K562 (cell line): Measurements from ENCODE around the gene MDFIC2. TPM values are rescaled to one million over a fixed set of nuclear protein-coding genes. Genes with fewer than 3 reads are reported as not detected.

Experiments
- ATAC-seq: fragments of 200-7000 bp; cut with Tn5 transposase; 3 replicates; pipeline ENCODE4 v1.9.1; 2020; ENCODE audit warnings: moderate library complexity
- BruUV-seq: library from RNA; stranded (reverse); fragments of 400-500 nt; replicated peaks from 2 replicates; lab custom pipeline; 2021; lab: Mats Ljungman, UMichigan
- CTCF ChIA-PET: fragments of 300-600 bp; formaldehyde crosslinking; extraction: SDS; loops from one replicate; lab custom pipeline; 2021; ENCODE audit warnings: low intra/inter-chr PET ratio; lab: Yijun Ruan, JAX
- POLR2A ChIA-PET: fragments of 300-600, 350-650 bp; sonication (Branson Sonifier 250); formaldehyde crosslinking; extraction: SDS; loops from one replicate; lab custom pipeline; 2021; ENCODE audit warnings: antibody characterized with exemption, inconsistent platforms; lab: Yijun Ruan, JAX
- DNase-seq, 4 experiments: peaks; one replicate each; pipeline versions ENCODE4 v3.0.0 to v3.0.0-alpha.2; 2011 to 2018; ENCODE audit warnings: low spot score in 3 of 4, mixed read lengths in 3 of 4; ENCODE audit errors: extremely low read depth in 1 of 4
- FAIRE-seq: peaks from 2 replicates; lab custom pipeline; 2011; peaks lifted over from hg19 to GRCh38; lab: Jason Lieb, UNC
- H2AFZ ChIP-seq: 2 replicates; pipeline ENCODE4 v1.6.0; 2011; ENCODE audit warnings: low read depth, low read length, control low read depth, inconsistent platforms
- H3K27ac ChIP-seq: fragments of 200-600 bp; 3 replicates; pipeline ENCODE4 v1.8.0; 2011; ENCODE audit warnings: low read depth, mild to moderate bottlenecking, control low read depth, inconsistent platforms, low read length, moderate library complexity, mixed read lengths; ENCODE audit errors: extremely low read depth
- H3K27me3 ChIP-seq, 2 experiments: fragments of 300-600 bp in 1 of 2; 2 replicates in 1 of 2; 3 replicates in 1 of 2; pipeline versions ENCODE4 v1.6.0 to v1.8.0; 2011; ENCODE audit warnings: inconsistent platforms in 2 of 2, low read length in 2 of 2, mild to moderate bottlenecking in 1 of 2, mixed read lengths in 1 of 2, moderate library complexity in 1 of 2; ENCODE audit not compliant: control insufficient read depth in 2 of 2, insufficient read depth in 2 of 2
- H3K36me3 ChIP-seq: fragments of 300-600 bp; 3 replicates; pipeline ENCODE4 v1.8.0; 2011; ENCODE audit warnings: mild to moderate bottlenecking, low read length, inconsistent platforms; ENCODE audit not compliant: control insufficient read depth, insufficient read depth
- H3K4me1 ChIP-seq, 2 experiments: fragments of 200-600 bp in 1 of 2; replicated peaks in 1 of 2; 2 replicates in 1 of 2; 3 replicates in 1 of 2; pipeline versions ENCODE4 v1.5.1 to v1.8.0; 2011; ENCODE audit warnings: inconsistent platforms in 2 of 2, low read length in 2 of 2, mild to moderate bottlenecking in 1 of 2, mixed read lengths in 1 of 2, moderate library complexity in 1 of 2; ENCODE audit not compliant: control insufficient read depth in 2 of 2, insufficient read depth in 2 of 2
- H3K4me2 ChIP-seq: 2 replicates; pipeline ENCODE4 v1.6.1; 2011; ENCODE audit warnings: low read length, control low read depth, inconsistent platforms, mixed read lengths; ENCODE audit not compliant: insufficient read depth
- H3K4me3 ChIP-seq: fragments of 200-600 bp; sonication (generic), shearing (Covaris generic); 2 replicates; pipeline ENCODE4 v1.5.1; 2016; ENCODE audit warnings: control low read depth, inconsistent platforms
- H3K79me2 ChIP-seq: fragments of 200-600 bp; 3 replicates; pipeline ENCODE4 v1.8.0; 2011; ENCODE audit warnings: low read length, inconsistent platforms; ENCODE audit not compliant: control insufficient read depth, insufficient read depth
- H3K9ac ChIP-seq, 2 experiments: 2 replicates each; pipeline versions ENCODE4 v1.6.0 to v1.6.1; 2011; ENCODE audit warnings: low read depth in 2 of 2, low read length in 2 of 2, control low read depth in 1 of 2, inconsistent platforms in 1 of 2, mild to moderate bottlenecking in 1 of 2, mixed read lengths in 1 of 2; ENCODE audit not compliant: insufficient read depth in 1 of 2
- H3K9me1 ChIP-seq: one replicate; pipeline ENCODE4 v1.6.0; 2011; ENCODE audit warnings: inconsistent platforms, mild to moderate bottlenecking, low read length, moderate library complexity; ENCODE audit not compliant: control insufficient read depth, insufficient read depth
- H3K9me3 ChIP-seq: replicated peaks from 2 replicates; pipeline ENCODE4 v1.5.1; 2011; ENCODE audit warnings: low read depth, low read length, inconsistent platforms; ENCODE audit not compliant: control insufficient read depth, insufficient read depth
- H4K20me1 ChIP-seq: replicated peaks from 2 replicates; pipeline ENCODE4 v1.6.1; 2011; ENCODE audit warnings: low read length, inconsistent platforms, mixed read lengths; ENCODE audit not compliant: control insufficient read depth, insufficient read depth
- CBX5 ChIP-seq: IDR thresholded peaks from 2 replicates; pipeline ENCODE4 v1.6.1; 2014; ENCODE audit warnings: low read depth, borderline replicate concordance
- DNMT1 ChIP-seq: fragments of 450-650 bp; IDR thresholded peaks from 2 replicates; pipeline ENCODE4 v1.6.1; 2016; ENCODE audit warnings: antibody characterized with exemption, mild to moderate bottlenecking
- ETV5 ChIP-seq: sonication (generic); formaldehyde crosslinking; IDR thresholded peaks from 2 replicates; pipeline ENCODE4 v1.4.0; 2020; ENCODE audit warnings: low read depth, mild to moderate bottlenecking, missing genetic modification reagents
- HLTF ChIP-seq: fragments of 450-650 bp; IDR thresholded peaks from 2 replicates; pipeline ENCODE4 v1.6.1; 2016
- HMGXB4 ChIP-seq: sonication (generic); formaldehyde crosslinking; IDR thresholded peaks from 2 replicates; pipeline ENCODE4 v1.8.1; 2023; ENCODE audit warnings: mild to moderate bottlenecking, missing genetic modification reagents
- MLLT1 ChIP-seq, 2 experiments: fragments of 450-650 bp; IDR thresholded peaks; 2 replicates each; pipeline ENCODE4 v1.6.1; 2016
- NFE2L1 ChIP-seq: fragments of 450-650 bp; IDR thresholded peaks from 2 replicates; pipeline ENCODE4 v1.6.1; 2016; ENCODE audit warnings: missing genetic modification characterization, low read depth, mild to moderate bottlenecking, missing compliant biosample characterization, moderate library complexity, borderline replicate concordance
- PHF8 ChIP-seq: fragments of 200-600 bp; sonication (generic); IDR thresholded peaks from 2 replicates; pipeline ENCODE4 v1.6.1; 2012; ENCODE audit warnings: mixed run types, mild to moderate bottlenecking, inconsistent platforms, low read length, moderate library complexity, borderline replicate concordance
- POLR2AphosphoS5 ChIP-seq: IDR thresholded peaks from 2 replicates; pipeline ENCODE4 v1.6.1; 2011; ENCODE audit warnings: mild to moderate bottlenecking, low read depth, low read length, moderate library complexity; ENCODE audit not compliant: control insufficient read depth, insufficient read depth
- TSC22D4 ChIP-seq: fragments of 450-650 bp; IDR thresholded peaks from 2 replicates; pipeline ENCODE4 v1.6.1; 2016; ENCODE audit warnings: missing genetic modification characterization, missing biosample characterization, control low read depth
- ZBTB7A ChIP-seq: IDR thresholded peaks from 2 replicates; pipeline ENCODE4 v1.6.1; 2011; ENCODE audit warnings: low read depth, mild to moderate bottlenecking, low read length, moderate library complexity, borderline replicate concordance; ENCODE audit not compliant: control insufficient read depth
- ZNF655 ChIP-seq: fragments of 250-450 bp; sonication (Bioruptor Pico); IDR thresholded peaks from 2 replicates; pipeline ENCODE4 v1.5.0; 2021
- WGBS: fragments of 100-300 bp; shearing (Covaris generic); methylation state at CpG from one replicate; pipeline ENCODE4 v1.1.6; 2016; ENCODE audit warnings: low coverage, mixed read lengths; ENCODE audit not compliant: insufficient coverage; ENCODE audit errors: missing lambda C conversion rate; 5-methylcytosine and 5-hydroxymethylcytosine counted together
- in situ Hi-C: fragments of 300-500 bp; cut with MboI; formaldehyde crosslinking; loops from 4 replicates; pipeline ENCODE4 v1.15.0; 2018; ENCODE audit warnings: inconsistent platforms, mixed read lengths
- intact Hi-C: fragments of 100-400 bp; cut with micrococcal nuclease; formaldehyde crosslinking; loops from 2 replicates; pipeline ENCODE4 v1.14.2; 2022
- polyA plus RNA-seq, 8 experiments: library from polyadenylated mRNA; depleted of rRNA in 4 of 8; stranded (reverse) in 5 of 8; unstranded in 3 of 8; fragments of >200 nt; fragmentation: Nextera tagmentation in 2 of 8; fragmentation: Illumina TruSeq in 1 of 8; extraction: Ambion mirVana in 2 of 8; extraction: Trizol in 1 of 8; gene quantifications; 2 replicates each; pipeline versions ENCODE4 v1.2.1 to v1.2.3, GENCODE V29; 2011 to 2014; ENCODE audit warnings: inconsistent platforms in 1 of 8, missing spikeins in 1 of 8
- total RNA-seq, 7 experiments: library from RNA; depleted of rRNA in 6 of 7; stranded (reverse); fragments of >200 nt in 6 of 7; fragmentation: Illumina TruSeq in 2 of 7; extraction: Trizol in 2 of 7; gene quantifications; 2 replicates each; pipeline versions ENCODE4 v1.2.1 to v1.2.3, GENCODE V29; 2011 to 2021; ENCODE audit warnings: low replicate concordance in 1 of 7

The MDFIC2 gene
- total and polyA plus RNA-seq, 9 of the 15 experiments (the other 6 are each of a cell fraction or from before 2014, with no cell fraction given) = not detected

- no peak overlapping the region for H3K4me2 ChIP-seq
- DNase-seq = no peak
- ChIA-PET CTCF (no interaction called here), POLR2A (no interaction called here)
- no peak for TF ChIP-seq PHF8
- no peak for TF ChIP-seq TSC22D4 (tag)
- no peak for TF ChIP-seq MLLT1 (IDR thresholded peaks at IDR 0.05)
- no peak for TF ChIP-seq DNMT1
- H3K79me2 ChIP-seq = no peaks in the 10 kb centered on the region
- H3K27me3 ChIP-seq = no peaks in the 10 kb centered on the region
- no peak overlapping the region for H3K4me3 ChIP-seq
- no peak for FAIRE-seq
- no peaks in the 10 kb centered on the region for H3K36me3 ChIP-seq
- in situ Hi-C loops (no loop called here), intact Hi-C loops (no loop called here)
- BruUV-seq = no TSS peak
- no peaks in the 10 kb centered on the region for H4K20me1 ChIP-seq
- H3K9ac ChIP-seq = no peak overlapping the region
- H3K27ac ChIP-seq = no peak overlapping the region
- no peaks in the 10 kb centered on the region for H3K9me1 ChIP-seq
- H2AFZ ChIP-seq = no peak overlapping the region
- H3K9me3 ChIP-seq = no peaks in the 10 kb centered on the region
- no peak for ATAC-seq
- H3K4me1 ChIP-seq = no peaks in the 10 kb centered on the region
Observed at GRCh38 chr3:70189884-70190473, 122.5 kb downstream of the MDFIC2 start.

- H3K9me3 ChIP-seq = no peaks in the 10 kb centered on the region
- H3K36me3 ChIP-seq = no peaks in the 10 kb centered on the region
- H3K27ac ChIP-seq = no peak overlapping the region
- no peaks in the 10 kb centered on the region for H3K79me2 ChIP-seq
- no peaks in the 10 kb centered on the region for H4K20me1 ChIP-seq
- H3K9me1 ChIP-seq = no peaks in the 10 kb centered on the region
- no peak overlapping the region for H3K4me2 ChIP-seq
- CTCF ChIA-PET = no interaction called here
- in situ Hi-C loops = no loop called here
- intact Hi-C loops = no loop called here
- H3K4me1 ChIP-seq = no peaks in the 10 kb centered on the region
- H3K9ac ChIP-seq = no peak overlapping the region
- no TSS peak for BruUV-seq
- POLR2A ChIA-PET = interaction anchor here (0.9 kb wide), 1 partner anchor 61 kb away, joined by 3 read pairs; no protein-coding TSS in a partner anchor
- no peak for FAIRE-seq
- no peak overlapping the region for H2AFZ ChIP-seq
- DNase-seq = no peak
- no peak overlapping the region for H3K4me3 ChIP-seq
- ATAC-seq = no peak
- no peaks in the 10 kb centered on the region for H3K27me3 ChIP-seq
- 0% methylated on average over 2 of the region's 2 CpGs for WGBS
- TF ChIP-seq HLTF (no peak), ZNF655 (CRISPR knock-in tag) (no peak), ZBTB7A (no peak), POLR2AphosphoS5 (no peak), NFE2L1 (tag) (no peak), CBX5 (no peak), HMGXB4 (CRISPR knock-in tag) (no peak), ETV5 (CRISPR knock-in tag) (no peak)
Observed at GRCh38 chr3:70186221-70186620, 126.2 kb downstream of the MDFIC2 start.
